DMS153 treated with DMSO at 0.1 percent for 48 hours (cell line): Measurements from ENCODE around the gene SNRPE.
A peak's percentile ranks its signal among the peaks of the same experiment; 100 is the strongest.
"Not testable (repeated sequence)": the region's sequence is repeated elsewhere in the genome, so short reads cannot be mapped to it uniquely, and the experiment has no call there.

ENCODE experiments used
- DNase-seq: peaks from one replicate; lab custom pipeline; 2025; ENCODE audit not compliant: unreplicated experiment; lab: John Stamatoyannopoulos, UW

SNRPE gene

GRCh38 chr1:203861379-203862184, at the start of gene SNRPE:
SNRPE (plus strand) TSS chr1:203861599; CDS start chr1:203861660, 61 bp downstream.
- peak; percentile 99 for DNase-seq

DNA sequence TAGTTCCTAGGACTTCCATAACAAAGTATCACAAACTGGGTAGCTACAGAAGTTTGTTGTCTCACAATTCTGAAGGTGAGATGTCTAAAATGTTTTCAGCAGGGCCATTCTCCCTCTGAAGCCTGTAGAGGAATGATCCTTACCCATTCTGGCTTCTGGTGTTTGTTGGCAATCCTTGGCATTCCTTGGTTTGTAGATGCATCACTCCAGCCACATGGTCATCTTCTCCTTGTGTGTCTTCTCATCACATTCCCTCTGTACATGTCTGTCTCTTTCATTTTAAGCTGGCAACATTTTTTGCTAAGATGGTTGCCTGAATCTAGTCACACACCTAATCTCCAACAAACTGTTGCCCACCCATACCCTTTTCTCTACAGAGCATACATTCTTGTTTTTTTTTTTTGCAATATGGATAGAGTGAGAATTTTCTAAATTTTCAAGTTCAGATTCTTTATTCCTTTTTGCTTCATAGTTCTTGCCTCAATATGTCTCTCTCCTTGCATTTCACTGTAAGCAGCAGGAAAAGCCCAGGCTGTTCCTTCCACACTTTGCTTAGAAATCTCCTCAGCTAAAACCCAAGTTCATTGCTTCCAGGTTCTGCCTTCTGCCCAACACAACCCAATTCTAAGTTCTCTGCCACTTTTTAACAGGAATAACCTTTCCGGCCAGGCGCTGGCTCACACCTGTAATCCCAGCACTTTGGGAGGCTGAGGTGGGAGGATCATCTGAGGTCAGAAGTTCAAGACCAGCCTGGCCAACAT, 47.6 kb upstream of the SNRPE start:
- DNase-seq = no peak

GRCh38 chr1:203818399-203818798, 43.0 kb upstream of the SNRPE start:
- no peak for DNase-seq

DNA sequence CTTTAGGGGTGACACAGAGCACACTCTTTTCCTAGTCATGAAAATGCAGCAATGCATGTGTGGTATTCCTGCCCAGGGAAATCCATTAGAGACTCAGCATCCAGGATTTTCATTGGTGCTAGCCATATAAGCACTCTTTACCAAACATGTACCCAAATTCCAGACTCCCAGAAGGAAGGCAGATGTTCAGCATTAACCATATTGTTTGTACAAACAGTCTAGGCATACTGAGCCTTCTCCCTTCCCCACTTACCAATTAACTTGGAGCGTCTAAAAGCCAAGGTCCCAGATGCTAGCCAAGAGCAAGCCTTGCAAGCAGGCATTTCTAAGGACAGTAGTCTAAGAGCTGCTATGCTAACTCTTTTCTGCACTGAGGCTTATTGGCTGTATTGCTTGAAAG, 38.1 kb upstream of the SNRPE start:
- no peak for DNase-seq

DNA sequence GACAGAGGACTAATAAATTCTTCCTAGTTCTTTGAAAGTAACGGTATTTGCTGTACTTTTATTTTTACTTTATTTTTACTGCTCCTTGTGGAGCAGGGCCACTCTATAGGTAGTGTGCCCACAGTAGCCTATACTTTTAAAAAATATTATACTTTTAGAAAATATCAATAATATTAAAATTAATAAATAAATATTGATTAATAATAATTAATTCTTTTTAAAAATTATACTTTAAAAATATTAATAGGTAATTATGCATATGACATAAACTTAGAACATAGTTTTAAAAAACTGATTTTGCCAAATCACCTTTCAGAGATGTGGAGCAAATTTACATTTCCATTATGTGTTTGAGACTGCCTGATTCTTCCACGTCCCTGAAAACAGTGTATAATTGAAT, 35.2 kb upstream of the SNRPE start:
- no peak for DNase-seq

- DNase-seq = no peak
Measured at GRCh38 chr1:203828002-203828401, 33.4 kb upstream of the SNRPE start.

- no peak for DNase-seq
Measured at GRCh38 chr1:203828503-203828902, 32.9 kb upstream of the SNRPE start.

- DNase-seq = not testable (repeated sequence)
Measured at GRCh38 chr1:203829247-203829646, 32.2 kb upstream of the SNRPE start.

DNA sequence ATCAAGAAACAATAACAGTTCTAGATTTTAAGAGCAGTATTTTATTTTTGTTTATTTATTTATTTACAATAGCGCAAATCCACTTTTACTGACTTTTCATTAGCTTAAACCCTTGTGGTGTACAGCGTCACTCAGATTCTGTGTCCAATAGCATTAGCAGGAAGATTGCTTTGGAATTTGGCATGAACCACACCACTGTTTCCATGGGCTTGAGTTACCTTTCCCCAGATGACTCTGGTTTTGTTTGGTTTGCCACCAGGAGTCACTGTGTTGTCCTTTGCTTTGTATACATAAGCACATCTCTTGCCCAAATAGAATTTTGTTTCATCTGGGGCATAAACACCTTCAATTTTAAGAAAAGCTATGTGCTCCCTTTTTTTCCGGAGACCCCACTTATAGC, 25.9 kb upstream of the SNRPE start:
- no peak for DNase-seq

DNA sequence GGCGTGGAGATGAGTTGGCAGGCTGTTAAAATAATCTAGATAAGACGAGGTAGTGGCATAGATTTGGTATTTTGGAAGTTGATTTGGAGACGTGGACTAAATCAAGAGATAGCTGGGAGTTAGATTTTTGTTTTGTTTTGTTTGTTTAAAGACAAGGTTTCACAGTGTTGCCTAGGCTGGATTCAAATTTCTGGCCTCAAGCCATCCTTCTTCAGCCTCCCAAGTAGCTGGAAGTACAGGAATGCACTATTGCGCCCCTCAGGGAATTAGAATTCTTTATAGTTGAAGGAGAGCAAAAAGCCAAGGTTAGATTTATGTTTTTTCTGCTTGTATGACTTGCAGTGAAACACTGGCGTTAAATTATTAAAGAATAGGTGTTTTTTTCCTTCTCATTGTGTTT, 22.3 kb upstream of the SNRPE start:
- DNase-seq = no peak

DNA sequence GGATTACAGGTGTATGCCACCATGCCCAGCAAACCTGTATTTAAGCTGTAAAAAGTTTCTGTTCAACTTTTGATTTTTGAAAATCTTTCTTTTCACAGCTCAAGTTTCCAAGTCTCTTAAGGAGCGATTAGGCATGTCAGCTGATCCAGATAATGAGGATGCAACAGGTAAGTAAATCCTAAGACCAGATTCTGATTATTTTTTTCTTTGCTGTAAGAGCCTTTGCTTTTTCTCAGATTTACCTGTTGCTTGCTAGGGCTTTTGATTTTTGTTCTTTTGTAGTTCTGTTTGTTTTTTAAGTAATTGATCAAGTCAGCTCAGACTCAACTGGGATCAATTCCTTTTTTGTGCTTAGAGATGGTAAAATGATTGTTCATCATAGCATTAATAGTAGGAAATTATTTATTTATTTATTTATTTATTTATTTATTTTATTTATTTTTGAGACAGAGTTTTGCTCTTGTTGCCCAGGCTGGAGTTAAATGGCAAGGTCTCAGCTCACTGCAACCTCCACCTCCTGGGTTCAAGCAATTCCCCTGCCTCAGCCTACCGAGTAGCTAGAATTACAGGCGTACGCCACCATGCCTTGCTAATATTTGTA, 21.1 kb upstream of the SNRPE start:
- DNase-seq = no peak

- DNase-seq = no peak
Measured at GRCh38 chr1:203842559-203842876, 18.9 kb upstream of the SNRPE start.

- no peak for DNase-seq
Measured at GRCh38 chr1:203843435-203843834, 18.0 kb upstream of the SNRPE start.

- DNase-seq = not testable (repeated sequence)
Measured at GRCh38 chr1:203853112-203853511, 8.3 kb upstream of the SNRPE start.

- no peak for DNase-seq
Measured at GRCh38 chr1:203858055-203858454, 3.3 kb upstream of the SNRPE start.

DNA sequence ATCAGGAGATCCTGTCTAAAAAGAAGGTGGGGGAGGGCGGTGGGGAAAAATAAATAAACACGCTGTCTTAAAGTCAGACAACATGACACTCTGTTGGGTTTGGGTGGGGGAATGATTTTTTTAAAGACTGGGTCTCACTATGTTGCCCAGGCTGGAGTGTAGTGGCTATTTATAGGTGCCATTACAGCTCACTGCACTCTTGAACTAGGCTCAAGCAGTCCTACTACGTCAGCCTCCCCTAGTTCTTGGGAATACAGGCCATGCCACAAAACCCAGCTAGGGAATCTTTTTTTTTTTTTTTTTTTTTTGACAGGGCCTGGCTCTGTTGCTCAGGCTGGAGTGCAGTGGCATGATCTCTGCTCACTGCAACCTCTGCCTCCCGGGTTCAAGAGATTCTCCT, 2.4 kb upstream of the SNRPE start:
- DNase-seq = no peak

DNA sequence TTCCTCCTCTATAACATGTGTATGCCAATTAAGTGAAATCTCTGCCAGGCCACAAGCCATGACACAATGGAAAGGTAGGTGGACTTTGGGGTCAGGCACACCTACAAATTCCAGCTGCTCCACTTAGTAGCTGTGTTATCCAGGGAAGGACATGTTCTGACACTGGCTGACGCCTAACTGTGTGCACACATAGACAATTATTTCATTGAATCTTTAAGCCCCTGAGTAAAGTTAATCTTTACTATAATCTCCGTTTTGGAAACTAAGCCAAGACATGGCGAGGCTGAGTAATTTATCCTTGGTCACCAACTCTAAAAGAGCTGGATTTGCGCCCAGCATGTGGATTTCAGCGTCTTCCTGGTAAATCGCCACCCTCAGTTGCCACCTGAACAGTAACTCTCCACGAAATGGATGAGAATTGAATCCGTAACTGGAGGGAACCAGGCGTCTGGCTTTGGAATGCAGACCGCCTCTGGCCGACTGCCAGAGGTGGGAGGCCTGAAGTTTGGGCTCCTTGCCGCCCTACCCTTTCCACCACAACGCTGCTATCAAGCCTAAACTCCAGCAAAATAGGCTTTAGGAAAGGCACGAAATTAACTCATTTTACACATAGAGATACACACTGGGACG, 888 bp upstream of the SNRPE start:
- DNase-seq = peak; percentile 15

GRCh38 chr1:203867802-203868201, 6.4 kb downstream of the SNRPE start:
- DNase-seq = no peak

- no peak for DNase-seq
Measured at GRCh38 chr1:203870245-203870644, 8.8 kb downstream of the SNRPE start.

GRCh38 chr1:203871114-203871880, 9.9 kb downstream of the SNRPE start:
- DNase-seq = peak; percentile 63

DNA sequence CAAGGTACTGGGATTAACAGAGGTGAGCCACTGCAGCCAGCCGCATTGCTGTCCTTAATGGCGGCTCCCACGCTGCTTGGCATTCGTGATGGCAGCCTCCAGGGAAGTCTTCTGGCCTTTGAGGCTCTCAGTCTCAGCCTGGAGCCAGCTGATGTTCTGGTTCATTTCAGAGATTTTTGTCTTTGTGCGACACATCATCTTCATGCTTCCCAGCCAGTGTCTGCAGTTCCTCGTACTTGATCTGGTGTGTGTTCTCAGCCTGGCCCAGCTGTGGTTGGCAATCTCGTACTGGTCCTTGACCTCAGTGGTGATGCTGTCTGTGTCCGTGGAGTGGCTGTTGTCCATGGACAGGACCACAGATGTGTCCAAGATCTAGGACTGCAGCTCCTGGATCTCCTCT, 11.7 kb downstream of the SNRPE start:
- DNase-seq = no peak
